ENCODE data around the gene PHACTR1. TPM values are rescaled to one million over a fixed set of nuclear protein-coding genes. Genes with fewer than 3 reads are reported as not detected.

PHACTR1 gene
- polyA plus RNA-seq, 4 donors, result 10.9 to 22.0 (median 16.3) TPM

DNA sequence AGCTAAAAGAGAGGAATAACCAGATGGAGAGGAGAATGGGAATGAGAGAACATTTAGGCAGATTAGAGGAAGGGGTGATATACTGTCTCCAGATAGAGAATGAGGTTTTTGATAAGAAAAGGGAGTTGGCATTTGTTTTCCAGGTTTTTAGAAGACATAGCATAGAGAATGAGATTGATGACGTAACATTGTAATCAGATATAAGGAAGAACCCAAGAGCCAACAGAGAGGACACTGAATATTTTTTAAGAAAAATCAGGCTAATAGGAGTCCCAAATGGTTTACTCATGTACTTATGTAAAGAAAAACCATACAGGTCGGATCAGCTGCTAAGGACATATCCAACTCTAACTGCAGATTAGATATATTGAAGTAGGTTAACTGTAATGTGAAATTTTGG is 498.8 kb downstream of the PHACTR1 start:
- DNase-seq (ENCODE audit: low read depth in 4 of 4, low spot score in 2 of 4), result no peak

DNA sequence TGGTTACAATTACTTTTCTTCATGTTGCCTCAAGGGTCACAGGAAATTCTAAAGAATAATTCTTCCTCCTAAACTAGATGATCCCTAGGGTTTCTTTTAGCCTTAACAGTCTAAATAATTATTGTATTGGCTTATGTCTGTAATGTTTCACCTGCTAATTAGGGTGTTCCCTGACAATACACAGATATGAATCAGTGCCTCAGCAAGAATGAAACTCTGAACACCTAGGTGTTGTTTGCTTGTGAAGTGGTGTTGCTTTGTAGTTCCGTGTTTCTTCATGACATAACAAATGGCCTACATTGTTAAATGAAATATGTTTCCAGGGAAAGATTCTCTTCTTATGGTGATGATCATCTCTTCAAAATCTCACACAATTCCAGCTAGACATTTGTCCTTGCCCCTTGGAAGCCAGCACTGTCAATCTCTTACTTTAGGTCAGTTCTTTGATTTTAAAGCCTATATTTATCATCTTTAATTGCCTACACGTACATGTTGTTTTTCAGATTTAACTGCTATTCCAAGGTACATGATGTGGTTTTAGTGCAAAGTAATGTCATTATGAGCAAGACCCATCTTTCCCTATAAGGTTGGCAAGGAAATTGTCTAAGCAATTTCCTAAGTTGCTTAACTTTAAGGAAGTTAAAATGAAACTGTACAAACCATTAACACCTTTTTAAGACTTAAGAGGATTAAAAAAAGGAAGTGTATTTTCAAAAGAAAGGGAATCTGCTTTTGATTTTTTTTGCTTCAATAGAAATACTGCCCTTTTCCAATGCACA is 499.9 kb downstream of the PHACTR1 start:
- no peak for DNase-seq (ENCODE audit: low read depth in 4 of 4, low spot score in 2 of 4)

DNA sequence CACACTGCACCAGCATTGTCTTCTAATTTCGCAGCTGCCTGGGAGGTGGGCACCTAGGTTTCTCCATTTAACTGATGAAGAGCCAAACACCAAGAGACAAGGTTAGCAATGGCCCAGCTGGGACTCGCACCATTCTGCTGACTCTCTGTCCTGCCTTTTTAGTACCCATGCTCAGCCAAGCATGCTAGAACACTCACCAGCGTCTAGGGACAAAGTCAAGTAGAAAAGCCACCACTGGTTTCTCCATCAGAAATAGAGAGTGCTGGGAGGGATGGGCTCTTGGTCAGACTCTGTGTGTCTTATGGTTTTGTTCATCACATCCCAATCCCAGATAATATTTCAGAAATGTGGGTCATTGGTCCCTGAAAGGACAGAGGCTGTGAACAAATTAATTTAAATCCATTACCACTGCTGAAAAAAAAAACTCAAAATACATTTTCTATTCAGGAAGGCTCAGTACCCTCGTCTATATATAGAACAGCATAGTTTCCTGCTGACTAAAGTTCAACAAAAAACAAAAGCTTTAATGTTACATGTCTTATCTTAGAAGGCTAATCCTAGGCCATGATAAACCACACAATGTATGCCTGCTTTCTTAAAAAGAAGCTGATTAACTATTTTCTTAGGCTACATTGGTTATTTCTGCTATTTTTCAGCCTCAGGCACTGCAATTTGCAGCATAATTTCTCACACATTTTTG is 500.8 kb downstream of the PHACTR1 start:
- DNase-seq (ENCODE audit: low read depth in 4 of 4, low spot score in 2 of 4), result no peak

DNA sequence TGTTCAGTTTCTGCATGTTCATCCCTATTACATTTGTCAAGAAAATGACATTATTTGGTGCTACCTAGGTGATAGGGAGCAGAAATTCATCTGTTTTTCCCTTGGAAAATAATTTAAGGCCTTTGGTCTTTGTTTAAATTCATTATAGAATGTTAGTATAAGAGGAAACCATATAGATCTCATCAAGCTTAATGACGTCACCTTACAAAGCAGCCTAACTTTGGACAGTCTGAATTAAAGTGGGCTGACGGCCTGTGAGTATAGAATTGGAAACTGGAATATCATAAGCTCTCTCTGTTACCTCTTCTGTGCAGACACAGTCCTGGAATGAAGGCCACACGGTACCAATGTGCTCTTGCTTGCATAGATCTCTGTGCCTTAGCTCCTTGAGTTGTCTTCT is 503.7 kb downstream of the PHACTR1 start:
- DNase-seq (ENCODE audit: low read depth in 4 of 4, low spot score in 2 of 4), result no peak

DNA sequence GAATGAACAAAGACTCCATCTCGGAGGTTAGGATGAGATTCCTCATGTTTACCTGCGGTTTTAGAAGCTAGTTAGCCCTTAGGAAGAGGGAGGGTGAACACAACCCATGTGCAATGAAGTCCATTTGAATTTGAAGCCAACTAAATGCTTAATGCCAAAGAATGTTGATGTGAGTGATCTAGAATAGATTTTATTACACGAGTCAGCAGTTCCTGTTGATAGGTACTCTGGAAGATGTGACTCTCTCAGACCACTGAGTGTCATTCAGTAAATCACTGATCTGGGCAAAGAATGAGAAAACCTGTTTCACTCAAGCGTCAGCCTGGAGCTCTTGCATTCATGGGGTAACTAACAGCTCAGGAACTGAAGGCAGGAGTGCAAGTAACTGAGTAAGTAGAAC is 505.5 kb downstream of the PHACTR1 start:
- DNase-seq (ENCODE audit: low read depth in 4 of 4, low spot score in 2 of 4), result no peak

DNA sequence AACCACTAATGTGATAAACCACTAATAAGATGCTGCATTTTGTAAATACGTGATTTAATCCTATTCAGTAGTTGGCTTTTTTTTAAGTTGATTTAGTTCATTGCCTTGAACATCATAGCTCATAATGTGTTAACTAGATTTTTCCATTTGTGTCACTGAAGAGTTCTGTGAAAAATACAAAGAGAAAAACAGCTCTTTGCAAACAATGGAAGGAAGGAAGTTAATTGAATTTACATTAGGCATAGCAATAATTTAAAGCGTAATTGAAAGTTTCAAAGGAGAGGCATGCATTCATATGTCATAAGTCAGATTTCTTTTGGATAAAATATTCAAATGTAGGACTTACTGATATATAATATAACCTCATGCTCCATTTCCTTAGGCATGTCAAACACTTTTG is 509.5 kb downstream of the PHACTR1 start:
- no peak for DNase-seq (ENCODE audit: low read depth in 4 of 4, low spot score in 2 of 4)

DNA sequence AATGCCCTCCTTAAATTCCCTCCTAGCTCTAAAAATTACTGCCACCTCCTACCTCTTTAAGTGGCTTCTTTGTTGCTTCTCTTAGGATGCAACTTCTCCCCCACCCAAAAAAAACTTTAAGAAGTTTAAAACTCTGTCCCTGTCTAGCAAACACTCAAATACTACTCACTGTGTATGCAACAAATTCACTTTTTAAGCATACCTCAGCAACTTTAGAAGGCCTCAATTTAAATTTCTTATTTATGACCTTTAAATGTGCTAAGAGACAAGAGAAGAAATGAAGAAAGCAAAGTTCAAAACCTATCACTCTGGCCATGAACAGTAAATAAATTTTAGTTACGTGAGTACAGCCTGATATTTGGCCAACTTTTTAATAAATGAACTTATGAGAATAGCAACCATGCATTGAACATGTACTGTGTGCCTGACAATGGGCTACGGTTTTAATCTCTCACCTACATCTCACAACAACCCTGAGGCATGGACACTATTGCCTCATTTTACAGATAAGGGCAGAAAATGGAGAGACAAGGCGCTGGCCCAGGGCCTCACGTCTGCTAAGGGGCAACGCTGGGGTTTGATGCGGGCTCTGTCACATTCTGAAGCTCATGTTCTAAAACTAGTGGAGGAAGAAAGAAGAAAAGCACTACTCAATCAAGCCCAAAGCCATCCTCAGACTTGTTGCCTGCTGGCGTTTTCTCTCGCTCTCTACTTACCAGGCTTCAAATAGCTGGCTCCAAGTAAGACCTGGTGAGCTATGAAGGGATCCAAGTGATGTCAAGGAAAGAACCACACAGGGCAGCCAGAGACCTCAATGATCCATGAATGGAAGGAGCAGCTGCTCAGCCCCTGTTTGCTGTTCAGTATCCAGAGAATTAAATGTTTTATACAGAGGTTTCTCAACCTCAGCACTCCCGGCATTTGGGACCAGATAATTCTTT is 512.0 kb downstream of the PHACTR1 start:
- DNase-seq (ENCODE audit: low read depth in 4 of 4, low spot score in 2 of 4), result no peak

DNA sequence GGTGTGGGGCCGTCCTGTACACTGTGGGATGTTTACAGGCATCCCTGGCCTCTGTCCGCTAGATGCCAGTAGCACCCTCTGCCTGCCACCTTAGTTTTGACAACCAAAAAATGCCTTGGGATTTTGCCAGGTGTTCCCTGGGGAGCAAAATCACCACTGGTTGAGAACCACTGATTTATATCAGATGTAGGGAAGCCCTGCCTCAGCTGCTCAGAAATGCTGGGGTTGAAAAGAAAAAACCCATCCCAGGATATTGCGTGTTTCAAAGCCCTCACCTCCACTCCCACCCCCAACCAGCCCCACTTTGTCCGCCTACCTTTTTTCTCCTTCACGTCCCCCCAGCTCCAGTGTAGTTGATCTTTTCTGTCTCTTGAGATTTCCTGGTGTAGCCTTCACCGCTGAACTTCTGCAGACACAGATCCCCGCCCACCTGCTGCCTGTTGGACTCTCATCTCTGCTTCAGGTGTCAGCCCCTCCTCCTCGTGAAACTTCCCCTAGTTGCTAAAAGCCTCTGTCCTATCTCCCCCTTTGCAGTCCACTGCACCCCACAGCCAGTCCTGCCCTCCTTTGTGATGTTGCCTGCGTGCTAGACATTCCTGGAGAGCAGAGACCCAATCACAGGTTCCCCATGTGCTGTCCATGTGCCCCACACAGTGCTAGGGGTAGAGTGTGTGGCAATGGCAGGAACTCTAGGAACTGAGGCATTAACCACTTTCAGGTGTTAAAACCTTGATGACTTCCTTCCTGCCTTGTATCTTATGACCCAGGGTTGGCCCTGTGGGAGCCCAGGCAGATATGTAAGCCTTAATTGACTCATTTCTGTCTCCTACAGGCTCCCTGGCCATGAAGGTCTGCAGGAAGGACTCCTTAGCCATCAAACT is 512.9 kb downstream of the PHACTR1 start:
- no peak for DNase-seq (ENCODE audit: low read depth in 4 of 4, low spot score in 2 of 4)

DNA sequence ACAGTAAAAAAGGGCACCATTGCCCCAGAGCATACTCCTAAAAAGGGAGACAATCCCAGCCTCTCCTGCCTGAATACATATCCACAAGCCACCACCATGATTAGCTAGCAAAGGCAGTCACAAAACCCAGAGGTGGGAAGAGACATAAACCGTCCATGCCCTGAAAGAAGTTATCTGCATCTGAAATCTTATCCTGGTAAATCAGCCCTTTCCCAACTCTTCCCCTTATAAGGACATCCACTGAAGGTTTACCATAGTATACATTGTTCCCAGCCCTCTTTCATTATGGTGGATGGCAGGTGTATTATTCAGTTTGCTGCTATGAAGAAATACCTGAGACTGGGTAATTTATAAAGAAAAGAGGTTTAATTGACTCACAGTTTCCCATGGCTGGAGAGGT is 516.5 kb downstream of the PHACTR1 start:
- DNase-seq (ENCODE audit: low read depth in 4 of 4, low spot score in 2 of 4), result no peak

DNA sequence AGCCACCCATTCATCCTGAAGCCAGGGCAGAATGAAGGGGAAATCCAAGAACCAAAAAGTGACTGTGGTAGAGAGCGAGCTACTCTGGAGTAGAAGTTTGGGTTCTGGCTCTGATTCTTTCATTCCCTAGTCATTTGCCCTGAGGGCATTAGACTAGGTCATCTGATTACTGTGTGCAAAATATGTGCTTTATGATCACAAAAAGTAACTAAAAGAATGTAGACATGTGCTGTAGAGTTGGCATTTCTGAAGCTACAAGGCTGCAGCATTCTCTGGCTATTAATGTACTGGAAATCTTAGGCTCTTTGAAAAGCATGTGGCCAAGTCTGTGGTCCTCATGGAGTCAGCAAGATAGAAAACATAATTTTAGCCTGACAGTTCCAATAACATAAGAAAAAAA is 517.6 kb downstream of the PHACTR1 start:
- no peak for DNase-seq (ENCODE audit: low read depth in 4 of 4, low spot score in 2 of 4)

DNA sequence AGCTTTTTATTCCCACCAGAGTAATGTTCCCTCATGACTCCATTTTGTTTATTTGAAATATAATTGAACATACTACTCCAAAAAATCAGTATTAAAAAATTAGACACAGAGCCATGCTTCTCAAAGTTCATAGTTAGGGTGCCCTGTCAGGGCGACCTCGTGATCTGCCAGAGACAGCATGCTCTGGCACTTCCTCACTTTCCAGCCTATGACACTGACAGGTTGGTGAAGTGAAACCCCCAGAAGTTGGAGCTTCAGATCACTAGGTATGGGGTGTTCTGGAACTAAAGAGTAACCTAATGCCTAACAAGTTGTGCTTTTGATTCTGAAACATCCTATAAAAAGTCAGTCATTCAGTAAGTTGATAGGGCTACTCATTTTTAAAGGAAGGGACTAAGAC is 518.8 kb downstream of the PHACTR1 start:
- DNase-seq (ENCODE audit: low read depth in 4 of 4, low spot score in 2 of 4), result no peak

DNA sequence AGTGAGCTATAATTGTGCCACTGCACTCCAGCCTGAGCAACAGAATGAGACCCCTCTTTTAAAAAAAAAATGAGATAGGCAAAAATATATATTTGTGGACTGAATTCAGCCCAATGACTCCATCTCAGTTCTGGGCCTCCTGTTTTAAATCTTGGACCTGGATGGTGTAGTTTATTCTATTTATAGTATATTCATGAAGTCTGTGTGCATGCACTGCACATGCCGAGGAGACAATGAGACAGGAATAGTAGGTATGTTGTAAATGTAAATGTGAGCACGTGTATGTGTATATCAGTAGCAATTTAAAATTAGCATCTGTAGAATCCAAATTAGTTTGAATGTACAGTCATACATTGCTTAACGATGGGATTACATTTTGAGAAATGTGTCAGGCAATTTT is 520.8 kb downstream of the PHACTR1 start:
- DNase-seq (ENCODE audit: low read depth in 4 of 4, low spot score in 2 of 4), result no peak

DNA sequence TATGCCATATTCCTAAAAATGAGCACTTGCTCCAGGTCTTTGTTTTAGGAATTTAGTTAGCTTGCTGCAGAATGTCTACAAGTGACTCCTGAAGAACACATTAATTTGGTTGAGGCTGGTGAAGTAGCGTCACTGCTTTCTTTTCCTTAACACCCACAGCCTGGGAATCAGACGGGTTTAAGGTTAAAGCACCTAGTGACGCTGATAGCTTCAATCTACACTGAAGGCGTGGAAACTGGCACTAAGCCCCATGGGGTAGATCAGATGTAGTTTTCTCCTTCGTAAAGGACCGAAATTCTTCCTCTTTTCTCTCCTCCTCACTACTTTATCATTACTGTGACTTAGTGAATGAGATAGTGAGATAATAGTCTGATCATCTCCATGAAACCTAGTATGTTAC is 521.5 kb downstream of the PHACTR1 start:
- no peak for DNase-seq (ENCODE audit: low read depth in 4 of 4, low spot score in 2 of 4)

DNA sequence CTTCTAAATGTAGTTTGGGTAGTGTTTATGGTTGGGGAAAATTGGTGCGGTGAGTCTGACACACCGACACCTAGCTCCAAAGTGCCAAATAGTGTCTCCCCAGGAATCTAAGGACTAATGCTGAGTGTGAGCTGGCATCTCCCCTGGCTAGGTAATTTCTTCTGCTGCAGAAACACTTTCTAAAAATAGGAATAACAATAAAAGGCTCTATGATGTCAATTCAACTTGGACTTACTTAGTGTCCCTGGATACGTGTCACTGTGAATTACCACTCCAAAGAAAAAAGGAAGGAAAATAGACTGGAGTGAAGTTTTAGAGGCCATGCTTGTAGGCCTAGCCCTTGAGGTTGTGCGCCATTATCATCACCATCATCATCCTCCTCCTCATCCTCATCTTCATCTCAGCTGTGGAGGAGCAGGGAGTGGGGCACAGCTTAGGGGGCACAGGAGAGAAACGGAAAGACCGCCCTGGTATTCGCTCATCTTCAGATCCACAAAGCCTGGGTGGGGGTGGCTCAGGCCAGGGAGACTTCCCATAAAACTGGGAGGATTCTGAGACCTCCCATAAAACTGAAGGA is 522.2 kb downstream of the PHACTR1 start:
- no peak for DNase-seq (ENCODE audit: low read depth in 4 of 4, low spot score in 2 of 4)

DNA sequence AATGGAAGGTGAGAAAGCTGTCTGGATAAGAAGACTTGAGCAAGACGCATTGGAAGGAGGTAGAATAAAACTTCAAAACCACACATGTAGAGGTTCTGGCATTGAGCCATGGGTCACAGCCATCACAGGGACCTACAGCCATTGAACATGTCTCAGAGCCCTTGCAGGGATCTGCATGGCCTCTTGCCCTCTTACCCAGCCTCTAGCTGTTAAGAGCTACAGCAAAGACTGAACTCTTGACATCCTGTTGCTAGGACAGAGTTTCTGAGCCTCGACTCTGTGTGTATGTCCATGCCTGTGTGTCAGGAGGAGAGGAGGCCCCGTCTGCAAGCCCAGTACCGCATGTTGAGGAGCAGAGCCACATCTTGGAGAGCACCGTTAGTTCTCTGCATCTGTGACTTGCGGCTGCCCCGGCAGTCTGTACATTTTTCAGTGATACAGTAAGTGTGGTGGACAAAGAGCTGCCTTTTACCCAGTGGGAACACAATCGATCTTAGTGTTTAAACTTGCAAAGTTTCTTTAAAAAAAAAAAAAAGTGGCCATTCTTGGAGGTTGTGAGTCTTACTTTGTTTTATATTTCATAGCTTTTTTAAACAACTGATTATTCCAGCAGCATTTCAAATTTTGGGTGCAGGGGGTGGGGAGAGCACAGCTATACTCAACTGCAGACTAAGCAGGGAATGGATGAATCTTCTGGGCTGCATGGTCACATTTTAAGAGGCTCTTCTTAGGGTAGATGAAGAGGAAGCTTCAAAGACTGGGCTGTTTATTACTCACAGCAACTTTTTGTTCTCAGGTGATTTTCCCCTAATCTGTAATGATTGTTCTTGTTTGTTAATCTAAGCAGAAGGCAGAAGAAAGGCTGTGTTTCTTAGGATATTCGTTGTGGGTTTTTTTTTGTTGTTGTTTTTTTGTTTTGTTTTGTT is 523.2 kb downstream of the PHACTR1 start:
- no peak for DNase-seq (ENCODE audit: low read depth in 4 of 4, low spot score in 2 of 4)

DNA sequence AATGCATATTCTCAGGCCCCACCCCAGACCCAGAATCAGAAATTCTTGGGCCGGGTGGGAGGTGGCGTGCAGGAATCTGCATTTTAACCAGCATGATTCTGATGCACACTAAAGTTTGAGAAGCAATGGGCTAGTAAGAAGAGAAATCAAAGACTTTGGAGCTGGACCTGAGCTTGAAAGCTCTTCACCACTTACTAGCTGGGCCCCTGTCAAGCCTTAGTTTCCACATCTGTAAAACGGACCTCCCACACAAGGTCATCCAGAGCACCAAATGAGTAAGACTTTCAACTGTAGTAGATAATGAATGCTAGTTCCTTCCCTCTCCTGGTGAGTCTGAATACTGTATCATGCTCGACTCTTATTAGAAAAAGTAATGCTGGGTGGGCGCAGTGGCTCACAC is 524.8 kb downstream of the PHACTR1 start:
- DNase-seq (ENCODE audit: low read depth in 4 of 4, low spot score in 2 of 4), result no peak

DNA sequence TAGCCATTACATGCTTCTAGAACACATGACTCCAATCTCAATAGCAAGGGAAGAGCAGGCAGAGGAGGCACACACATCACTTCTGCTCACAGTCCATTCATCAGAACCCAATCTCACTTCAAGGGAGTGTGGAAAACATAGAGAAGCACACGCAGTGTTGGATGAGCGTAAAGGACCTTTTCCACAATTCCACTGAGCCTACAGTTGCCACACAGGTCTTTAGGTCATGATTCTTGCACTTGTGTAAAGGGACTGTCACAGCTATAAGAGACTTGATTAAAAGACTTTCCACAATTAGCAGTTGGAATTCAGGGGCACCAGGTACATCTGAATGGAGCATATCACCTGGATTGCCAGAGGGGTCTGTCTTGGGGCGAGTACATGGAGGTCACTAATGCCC is 525.6 kb downstream of the PHACTR1 start:
- DNase-seq (ENCODE audit: low read depth in 4 of 4, low spot score in 2 of 4), result no peak

DNA sequence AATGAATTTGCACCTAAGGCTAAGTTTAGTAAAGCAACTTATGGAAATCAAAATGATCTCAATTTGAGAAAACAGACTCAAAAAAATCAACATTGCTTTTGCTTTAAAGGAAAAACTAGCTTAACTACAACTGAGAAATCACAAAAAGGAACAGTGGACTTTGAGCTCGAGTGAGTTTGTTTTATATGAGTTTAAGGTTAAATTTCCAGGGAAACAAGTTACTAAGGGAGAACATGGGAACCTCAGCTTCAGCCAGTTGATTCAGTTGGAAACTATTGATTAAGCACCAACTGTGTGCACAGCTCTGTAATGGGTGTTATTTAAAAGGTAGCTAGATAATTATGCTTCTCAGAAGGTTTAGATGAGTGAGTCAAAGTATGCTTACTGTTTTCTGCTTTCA is 526.0 kb downstream of the PHACTR1 start:
- DNase-seq (ENCODE audit: low read depth in 4 of 4, low spot score in 2 of 4), result no peak

DNA sequence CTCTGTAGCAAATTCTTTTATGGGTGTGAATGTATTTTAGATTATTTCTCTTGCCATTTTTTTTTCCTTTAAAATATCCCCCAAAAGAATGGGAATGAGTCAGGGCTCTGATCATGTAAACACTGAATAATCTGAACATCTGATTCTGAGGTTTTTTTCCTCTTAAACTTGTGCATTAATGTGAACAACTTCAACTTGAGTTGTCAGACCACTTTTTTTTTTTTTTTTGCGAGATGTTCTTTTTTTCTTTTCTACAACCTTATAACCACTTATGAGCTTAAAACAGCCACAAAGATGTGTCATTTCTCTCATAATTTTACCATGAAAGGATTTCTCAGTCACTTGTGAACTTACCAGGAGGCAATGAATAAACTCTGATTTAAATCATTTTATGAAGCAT is 526.5 kb downstream of the PHACTR1 start:
- no peak for DNase-seq (ENCODE audit: low read depth in 4 of 4, low spot score in 2 of 4)

All from left renal cortex interstitium (tissue), 4 donors.